Fibroblast of the conjunctiva (primary cell): ENCODE data around the gene ARMS2.
A peak's percentile ranks its signal among the peaks of the same experiment; 100 is the strongest.

Experiments
- DNase-seq: peaks from one replicate; pipeline ENCODE4 v3.0.0-alpha.2; 2010; ENCODE audit warnings: low read depth

The ARMS2 gene

GRCh38 chr10:122454071-122454470 is 382 bp upstream of the ARMS2 start:
- DNase-seq = no peak

GRCh38 chr10:122455376-122456079 is 1.1 kb downstream of the ARMS2 start:
- no peak for DNase-seq

- DNase-seq = no peak
Measured at GRCh38 chr10:122457934-122458333, 3.5 kb downstream of the ARMS2 start.

- no peak for DNase-seq
Measured at GRCh38 chr10:122458693-122459092, 4.2 kb downstream of the ARMS2 start.

- DNase-seq = no peak
Measured at GRCh38 chr10:122459561-122460273, 5.3 kb downstream of the ARMS2 start.

- DNase-seq = no peak
Measured at GRCh38 chr10:122460891-122461293, 6.4 kb downstream of the ARMS2 start.

GRCh38 chr10:122461367-122461728 is 6.9 kb downstream of the ARMS2 start, which contains the start of gene HTRA1:
Gene HTRA1, plus strand, starts transcription at chr10:122461553. Its CDS starts 100 bp downstream, at chr10:122461653.
- DNase-seq = peak; percentile 55

- no peak for DNase-seq
Measured at GRCh38 chr10:122461729-122462532, 7.5 kb downstream of the ARMS2 start.

- no peak for DNase-seq
Measured at GRCh38 chr10:122462533-122463465, 8.3 kb downstream of the ARMS2 start.

GRCh38 chr10:122463466-122464249 is 9.2 kb downstream of the ARMS2 start:
- DNase-seq = no peak

GRCh38 chr10:122464250-122464510 is 9.7 kb downstream of the ARMS2 start:
- DNase-seq = no peak

GRCh38 chr10:122464586-122464985 is 10.1 kb downstream of the ARMS2 start:
- no peak for DNase-seq

GRCh38 chr10:122465401-122466040 is 11.1 kb downstream of the ARMS2 start:
- no peak for DNase-seq

- no peak for DNase-seq
Measured at GRCh38 chr10:122466951-122467381, 12.5 kb downstream of the ARMS2 start.

- DNase-seq = no peak
Measured at GRCh38 chr10:122467701-122468100, 13.2 kb downstream of the ARMS2 start.

- DNase-seq = no peak
Measured at GRCh38 chr10:122468307-122468925, 14.0 kb downstream of the ARMS2 start.

GRCh38 chr10:122468926-122469781 is 14.7 kb downstream of the ARMS2 start:
- DNase-seq = peak; percentile 94

- no peak for DNase-seq
Measured at GRCh38 chr10:122469848-122470247, 15.4 kb downstream of the ARMS2 start.

GRCh38 chr10:122471531-122472177 is 17.2 kb downstream of the ARMS2 start:
- DNase-seq = no peak
